Effector memory CD8-positive, alpha-beta T cell (primary cell): ENCODE results near the gene STK39.

Experiments used
- ATAC-seq: fragments of 150-1000 bp; cut with Tn5 transposase; replicated peaks from 2 replicates; pipeline ENCODE4 v1.10.0; 2021; ENCODE audit warnings: mild to moderate bottlenecking, moderate library complexity
- DNase-seq, 3 experiments: peaks; one replicate each; pipeline ENCODE4 v3.0.0; 2021
- H3K27ac Mint-ChIP-seq, 2 donors: one replicate each; pipeline ENCODE4 v1.8.0; 2022; ENCODE audit warnings: mild to moderate bottlenecking in 2 of 2, mixed read lengths in 2 of 2, moderate library complexity in 2 of 2
- H3K27me3 Mint-ChIP-seq, 2 donors: one replicate each; pipeline ENCODE4 v1.8.0; 2022; ENCODE audit warnings: mixed read lengths in 2 of 2
- H3K36me3 Mint-ChIP-seq: one replicate; pipeline ENCODE4 v1.8.0; 2022; ENCODE audit warnings: mild to moderate bottlenecking, moderate library complexity, mixed read lengths; ENCODE audit not compliant: insufficient read depth
- H3K4me1 Mint-ChIP-seq, 2 donors: one replicate each; pipeline ENCODE4 v1.8.0; 2022; ENCODE audit warnings: low read depth in 2 of 2, mixed read lengths in 2 of 2
- H3K4me3 Mint-ChIP-seq, 2 donors: one replicate each; pipeline ENCODE4 v1.8.0; 2022; ENCODE audit warnings: mild to moderate bottlenecking in 2 of 2, mixed read lengths in 2 of 2, moderate library complexity in 2 of 2
- H3K9me3 Mint-ChIP-seq, 2 donors: one replicate each; pipeline ENCODE4 v1.8.0; 2022; ENCODE audit warnings: mixed read lengths in 2 of 2

Gene STK39

GRCh38 chr2:167964650-167965413 is 282.6 kb downstream of the STK39 start:
- Mint-ChIP-seq H3K4me1 (peaks cover 5 to 20% of the 10 kb centered on the region in 2 donors), H3K27ac (peak overlapping the region in 1 of 2 donors; percentile 25), H3K9me3 (no peaks in the 10 kb centered on the region), H3K27me3 (no peaks in the 10 kb centered on the region), H3K36me3 (peaks cover 24% of the 10 kb centered on the region), H3K4me3 (no peak overlapping the region)
- no peak for DNase-seq
- no peak for ATAC-seq

GRCh38 chr2:167963899-167964649 is 283.3 kb downstream of the STK39 start:
- H3K36me3 Mint-ChIP-seq = peaks cover 30% of the 10 kb centered on the region
- H3K4me1 Mint-ChIP-seq = peaks cover 5 to 13% of the 10 kb centered on the region in 2 donors
- no peak for DNase-seq
- no peaks in the 10 kb centered on the region for H3K27me3 Mint-ChIP-seq
- no peak for ATAC-seq
- no peaks in the 10 kb centered on the region for H3K9me3 Mint-ChIP-seq
- H3K4me3 Mint-ChIP-seq = no peak overlapping the region
- peak overlapping the region in 1 of 2 donors; percentile 46 for H3K27ac Mint-ChIP-seq

DNA sequence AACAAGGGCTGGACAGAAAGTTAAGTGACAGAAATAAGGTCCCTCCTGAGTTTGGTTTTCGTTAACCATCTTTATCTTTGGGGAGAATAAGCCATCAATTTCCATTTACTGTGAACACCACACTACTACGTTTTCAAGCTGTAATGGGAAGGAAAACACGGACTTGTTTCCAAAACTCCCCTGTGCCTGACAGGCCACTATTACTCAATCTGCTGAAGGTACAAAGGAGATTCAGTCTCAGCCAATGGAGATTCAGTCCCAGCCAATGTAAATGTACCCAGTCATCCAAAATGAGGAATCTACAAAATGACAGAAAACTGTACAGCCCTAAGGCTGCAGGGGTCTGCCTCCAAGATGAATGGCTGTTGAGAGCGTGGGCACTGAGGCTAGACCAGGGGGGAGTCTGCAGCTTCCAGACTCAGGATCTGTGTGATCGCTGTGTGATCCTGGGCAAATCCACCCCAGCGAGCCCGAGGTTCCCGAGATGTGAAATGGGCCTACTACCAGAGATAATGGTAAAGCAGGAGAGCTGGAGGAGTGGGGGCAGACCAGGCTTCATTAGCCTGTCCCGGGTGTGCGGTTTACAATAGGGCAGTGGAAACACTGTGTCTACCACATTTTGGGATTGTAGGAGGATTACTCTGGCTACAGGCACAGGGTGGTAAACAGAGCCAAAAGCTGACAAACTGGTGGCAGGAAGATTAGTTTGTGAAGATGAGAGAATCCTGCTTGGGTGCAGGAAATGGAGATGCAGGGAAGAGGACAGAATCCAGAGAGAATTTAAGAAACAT is 284.8 kb downstream of the STK39 start:
- no peak overlapping the region for H3K4me3 Mint-ChIP-seq
- ATAC-seq (no peak), DNase-seq (no peak)
- peaks cover 40% of the 10 kb centered on the region for H3K36me3 Mint-ChIP-seq
- peaks cover 2 to 9% of the 10 kb centered on the region in 2 donors for H3K4me1 Mint-ChIP-seq
- H3K27ac Mint-ChIP-seq = no peak overlapping the region
- no peaks in the 10 kb centered on the region for H3K27me3 Mint-ChIP-seq
- H3K9me3 Mint-ChIP-seq = no peaks in the 10 kb centered on the region

- H3K9me3 Mint-ChIP-seq = no peaks in the 10 kb centered on the region
- no peaks in the 10 kb centered on the region for H3K27me3 Mint-ChIP-seq
- no peak for ATAC-seq
- no peak for DNase-seq
- H3K27ac Mint-ChIP-seq = peak overlapping the region; percentile 28 to 29
- peaks cover 2 to 6% of the 10 kb centered on the region in 2 donors for H3K4me1 Mint-ChIP-seq
- peaks cover 40% of the 10 kb centered on the region for H3K36me3 Mint-ChIP-seq
- H3K4me3 Mint-ChIP-seq = no peak overlapping the region
Observed at GRCh38 chr2:167961536-167962048, 285.8 kb downstream of the STK39 start.

GRCh38 chr2:167960089-167960747 is 287.2 kb downstream of the STK39 start:
- no peaks in the 10 kb centered on the region for H3K27me3 Mint-ChIP-seq
- H3K4me3 Mint-ChIP-seq = no peak overlapping the region
- H3K9me3 Mint-ChIP-seq = no peaks in the 10 kb centered on the region
- peaks cover 40% of the 10 kb centered on the region for H3K36me3 Mint-ChIP-seq
- peaks cover 0 to 2% of the 10 kb centered on the region in 2 donors for H3K4me1 Mint-ChIP-seq
- ATAC-seq = no peak
- no peak overlapping the region for H3K27ac Mint-ChIP-seq
- no peak for DNase-seq

GRCh38 chr2:167957662-167958061 is 289.7 kb downstream of the STK39 start:
- no peaks in the 10 kb centered on the region for H3K9me3 Mint-ChIP-seq
- H3K27me3 Mint-ChIP-seq = no peaks in the 10 kb centered on the region
- H3K36me3 Mint-ChIP-seq = peaks cover 31% of the 10 kb centered on the region
- DNase-seq (no peak), ATAC-seq (no peak)
- no peak overlapping the region for H3K4me3 Mint-ChIP-seq
- H3K4me1 Mint-ChIP-seq = peaks cover 0 to under 1% of the 10 kb centered on the region in 2 donors
- H3K27ac Mint-ChIP-seq = no peak overlapping the region

DNA sequence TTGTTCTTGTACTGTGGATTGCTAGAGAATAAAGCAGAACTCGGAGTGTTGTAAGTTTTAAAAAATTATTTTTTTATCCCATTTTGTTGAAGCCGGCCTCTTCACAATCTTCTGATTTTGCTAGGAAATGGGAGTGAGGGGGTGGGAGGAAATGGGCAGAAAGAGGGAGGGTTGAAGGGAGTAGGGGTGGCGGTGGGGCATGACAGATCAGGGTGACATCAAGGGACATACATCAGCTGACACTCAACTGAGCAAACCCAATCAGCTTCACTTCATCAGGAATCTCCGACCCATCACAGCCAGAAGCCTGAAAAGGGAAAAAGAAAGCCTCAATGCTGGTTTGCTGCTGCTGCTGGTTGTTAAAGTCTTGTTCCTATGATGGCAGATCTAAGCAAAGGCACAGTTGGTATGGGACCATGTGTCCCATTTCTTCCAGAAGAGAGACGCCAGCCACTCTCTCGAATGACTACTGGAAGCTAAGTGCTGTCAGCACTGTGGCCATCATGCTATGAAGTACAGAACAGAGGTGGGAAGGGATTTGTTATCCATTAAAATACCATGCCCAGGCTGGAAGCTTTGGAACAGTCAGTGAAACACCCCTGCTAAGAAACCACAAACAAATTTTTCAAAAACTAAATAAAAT is 292.0 kb downstream of the STK39 start:
- ATAC-seq (no peak), DNase-seq (no peak)
- no peak overlapping the region for H3K4me3 Mint-ChIP-seq
- H3K27ac Mint-ChIP-seq = no peak overlapping the region
- H3K9me3 Mint-ChIP-seq = no peaks in the 10 kb centered on the region
- peaks cover 19% of the 10 kb centered on the region for H3K36me3 Mint-ChIP-seq
- H3K4me1 Mint-ChIP-seq = no peaks in the 10 kb centered on the region
- H3K27me3 Mint-ChIP-seq = no peaks in the 10 kb centered on the region

GRCh38 chr2:167954495-167954894 is 292.9 kb downstream of the STK39 start:
- no peaks in the 10 kb centered on the region for H3K4me1 Mint-ChIP-seq
- no peak overlapping the region for H3K27ac Mint-ChIP-seq
- no peak for ATAC-seq
- H3K4me3 Mint-ChIP-seq = no peak overlapping the region
- H3K36me3 Mint-ChIP-seq = peaks cover 15% of the 10 kb centered on the region
- DNase-seq = no peak
- no peaks in the 10 kb centered on the region for H3K27me3 Mint-ChIP-seq
- H3K9me3 Mint-ChIP-seq = no peaks in the 10 kb centered on the region

- ATAC-seq (no peak), DNase-seq (no peak)
- peaks cover 8% of the 10 kb centered on the region for H3K36me3 Mint-ChIP-seq
- no peaks in the 10 kb centered on the region for H3K9me3 Mint-ChIP-seq
- no peak overlapping the region for H3K27ac Mint-ChIP-seq
- no peak overlapping the region for H3K4me3 Mint-ChIP-seq
- no peaks in the 10 kb centered on the region for H3K27me3 Mint-ChIP-seq
- no peaks in the 10 kb centered on the region for H3K4me1 Mint-ChIP-seq
Observed at GRCh38 chr2:167953776-167954175, 293.6 kb downstream of the STK39 start.

- Mint-ChIP-seq H3K4me3 (no peak overlapping the region), H3K9me3 (no peaks in the 10 kb centered on the region), H3K27ac (no peak overlapping the region), H3K4me1 (no peaks in the 10 kb centered on the region), H3K36me3 (peaks cover 2% of the 10 kb centered on the region), H3K27me3 (no peaks in the 10 kb centered on the region)
- ATAC-seq (no peak), DNase-seq (no peak)
Observed at GRCh38 chr2:167950571-167950970, 296.8 kb downstream of the STK39 start.

DNA sequence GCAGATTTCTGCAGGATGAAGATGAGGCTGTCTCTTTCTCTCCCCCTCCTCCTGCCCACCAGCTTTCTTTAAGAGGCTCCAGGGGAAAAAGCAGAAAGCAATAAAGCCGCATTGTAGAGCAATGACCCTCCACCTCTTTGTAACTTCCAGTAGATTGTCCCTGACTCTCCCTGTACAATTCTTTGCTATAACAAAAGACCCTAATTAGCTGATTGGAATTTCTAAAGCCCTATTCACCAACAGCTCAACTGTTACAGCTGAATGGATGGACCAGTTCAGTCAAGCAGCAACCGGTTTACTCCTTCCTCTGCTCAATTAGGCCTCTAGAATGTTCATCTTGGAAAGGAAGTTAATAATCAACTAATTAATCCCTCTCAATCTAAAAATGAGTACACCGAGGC is 301.0 kb downstream of the STK39 start:
- Mint-ChIP-seq H3K27me3 (peaks cover 0 to 4% of the 10 kb centered on the region in 2 donors), H3K9me3 (no peaks in the 10 kb centered on the region), H3K4me1 (no peaks in the 10 kb centered on the region), H3K4me3 (no peak overlapping the region), H3K36me3 (peaks cover 3% of the 10 kb centered on the region), H3K27ac (peak overlapping the region in 1 of 2 donors; percentile 18)
- ATAC-seq (no peak), DNase-seq (no peak)

DNA sequence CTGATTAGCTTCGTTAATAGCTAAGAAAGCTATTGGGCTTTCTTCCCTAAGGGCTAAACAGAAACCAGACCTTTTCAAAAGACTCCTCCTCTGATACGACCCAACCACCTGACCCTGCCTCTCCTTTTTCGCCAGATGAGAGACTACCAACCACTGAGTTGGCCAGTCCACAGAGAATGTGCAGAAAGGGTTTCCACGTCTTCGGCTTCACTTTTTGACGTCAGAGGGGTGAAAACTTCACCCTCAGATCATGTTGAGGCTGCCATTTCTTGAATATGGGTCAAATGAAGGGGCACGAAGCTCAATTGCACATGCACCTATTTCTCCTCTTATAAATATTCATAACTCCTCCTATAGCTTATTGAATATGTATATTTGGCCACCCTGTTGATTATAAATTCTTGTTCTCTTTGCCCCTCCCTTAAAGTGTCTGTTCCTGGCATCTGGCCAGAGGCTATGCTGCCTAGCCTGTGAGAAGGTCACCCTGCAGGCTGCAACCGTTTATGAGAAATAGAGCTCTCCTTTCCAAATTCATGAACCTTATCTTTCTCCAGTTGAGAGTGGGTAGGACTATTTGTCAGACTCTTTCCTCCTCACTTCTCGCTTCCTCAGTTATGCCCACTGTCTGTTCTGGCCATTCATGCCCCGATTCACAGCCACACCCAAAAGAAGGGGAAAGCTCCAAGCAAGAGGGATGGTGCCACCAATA is 301.6 kb downstream of the STK39 start:
- peaks cover 3% of the 10 kb centered on the region for H3K36me3 Mint-ChIP-seq
- H3K9me3 Mint-ChIP-seq = no peaks in the 10 kb centered on the region
- H3K27ac Mint-ChIP-seq = peak overlapping the region in 1 of 2 donors; percentile 18
- no peaks in the 10 kb centered on the region for H3K4me1 Mint-ChIP-seq
- H3K27me3 Mint-ChIP-seq = peaks cover 2 to 8% of the 10 kb centered on the region in 2 donors
- no peak overlapping the region for H3K4me3 Mint-ChIP-seq
- no peak for ATAC-seq
- no peak for DNase-seq
